Body of pancreas (tissue), 4 donors: ENCODE data around the gene ADAM17.

ENCODE experiments used
- CTCF ChIP-seq, 7 experiments: fragments of 450-650 bp in 4 of 7; fragments of 200-600 bp in 3 of 7; sonication (generic) in 3 of 7; IDR thresholded peaks; one replicate each; pipeline ENCODE4 v1.5.1; 2016 to 2019; ENCODE audit warnings: antibody characterized with exemption in 7 of 7
- POLR2A ChIP-seq, 3 donors: fragments of 450-650 bp; IDR thresholded peaks; one replicate each; pipeline ENCODE4 v1.6.1; 2016; ENCODE audit warnings: antibody characterized with exemption in 3 of 3, mild to moderate bottlenecking in 2 of 3

- no peak for TF ChIP-seq CTCF (IDR thresholded peaks at IDR 0.05)
- TF ChIP-seq POLR2A (IDR thresholded peaks at IDR 0.05), result no peak
These were observed 27.0 kb upstream of the ADAM17 start for GRCh38 chr2:9582624-9583023.
